ENCODE data around the gene UBTD1. TPM values are rescaled to one million over a fixed set of nuclear protein-coding genes. Genes with fewer than 3 reads are reported as not detected.

UBTD1 gene
- polyA plus RNA-seq, 1 donor (not counting 4 experiments of a cell fraction or from before 2014, with no cell fraction given) = 12.0 TPM

GRCh38 chr10:97547962-97548361, 49.2 kb downstream of the UBTD1 start:
- H3K9me1 ChIP-seq (ENCODE audit: control insufficient read depth, extremely low read depth, insufficient read depth, low read length) = no peaks in the 10 kb centered on the region
- DNase-seq (ENCODE audit: low read depth, low spot score) (no peak), FAIRE-seq (no peak)
- dilution Hi-C loops (cut with MboI; ENCODE audit: extremely low pct_ligation_motif_present, low sequenced_read_pairs) = no loop called here
- no peak overlapping the region for H3K27ac ChIP-seq (ENCODE audit: control insufficient read depth, insufficient read depth, low read length)
- TF ChIP-seq, protein P1, sequence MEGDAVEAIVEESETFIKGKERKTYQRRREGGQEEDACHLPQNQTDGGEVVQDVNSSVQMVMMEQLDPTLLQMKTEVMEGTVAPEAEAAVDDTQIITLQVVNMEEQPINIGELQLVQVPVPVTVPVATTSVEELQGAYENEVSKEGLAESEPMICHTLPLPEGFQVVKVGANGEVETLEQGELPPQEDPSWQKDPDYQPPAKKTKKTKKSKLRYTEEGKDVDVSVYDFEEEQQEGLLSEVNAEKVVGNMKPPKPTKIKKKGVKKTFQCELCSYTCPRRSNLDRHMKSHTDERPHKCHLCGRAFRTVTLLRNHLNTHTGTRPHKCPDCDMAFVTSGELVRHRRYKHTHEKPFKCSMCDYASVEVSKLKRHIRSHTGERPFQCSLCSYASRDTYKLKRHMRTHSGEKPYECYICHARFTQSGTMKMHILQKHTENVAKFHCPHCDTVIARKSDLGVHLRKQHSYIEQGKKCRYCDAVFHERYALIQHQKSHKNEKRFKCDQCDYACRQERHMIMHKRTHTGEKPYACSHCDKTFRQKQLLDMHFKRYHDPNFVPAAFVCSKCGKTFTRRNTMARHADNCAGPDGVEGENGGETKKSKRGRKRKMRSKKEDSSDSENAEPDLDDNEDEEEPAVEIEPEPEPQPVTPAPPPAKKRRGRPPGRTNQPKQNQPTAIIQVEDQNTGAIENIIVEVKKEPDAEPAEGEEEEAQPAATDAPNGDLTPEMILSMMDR (optimal IDR thresholded peaks at IDR 0.05 in 1 of 3, IDR thresholded peaks at IDR 0.05 in 1 of 3, conservative IDR thresholded peaks at IDR 0.05 in 1 of 3; ENCODE audit: extremely low read depth in 1 of 3, insufficient read depth in 2 of 3, low read length in 3 of 3) = no peak
- TF ChIP-seq EZH2 (IDR thresholded peaks at IDR 0.05; ENCODE audit: low read length) = no peak
- H4K20me1 ChIP-seq (ENCODE audit: control insufficient read depth, extremely low read depth, insufficient read depth, low read length) = no peaks in the 10 kb centered on the region
- peaks cover 34% of the 10 kb centered on the region for H3K4me1 ChIP-seq (ENCODE audit: control insufficient read depth, extremely low read depth, insufficient read depth, low read length)
- H2AFZ ChIP-seq (ENCODE audit: control insufficient read depth, low read length) = no peak overlapping the region
- no peak overlapping the region for H3K4me3 ChIP-seq (ENCODE audit: control insufficient read depth in 2 of 3, extremely low read depth in 1 of 3, insufficient read depth in 2 of 3, low read depth in 1 of 3, low read length in 3 of 3)
- peaks cover 21% of the 10 kb centered on the region for H3K79me2 ChIP-seq (ENCODE audit: control insufficient read depth, insufficient read depth, low read length)
- no peaks in the 10 kb centered on the region for H3K36me3 ChIP-seq (ENCODE audit: control insufficient read depth in 2 of 2, extremely low read depth in 1 of 2, insufficient read depth in 2 of 2, low read length in 2 of 2)
- no peaks in the 10 kb centered on the region for H3K27me3 ChIP-seq (ENCODE audit: control insufficient read depth, extremely low read depth, insufficient read depth, low read length)
- H3K9ac ChIP-seq (ENCODE audit: control insufficient read depth, extremely low read depth, insufficient read depth, low read length) = no peak overlapping the region
- no peak overlapping the region for H3K4me2 ChIP-seq (ENCODE audit: control insufficient read depth, extremely low read depth, insufficient read depth, low read depth, low read length)
- no peaks in the 10 kb centered on the region for H3K9me3 ChIP-seq (ENCODE audit: control insufficient read depth, low read depth, low read length)

- DNase-seq (ENCODE audit: low read depth, low spot score) (no peak), FAIRE-seq (no peak)
- Histone ChIP-seq H2AFZ (ENCODE audit: control insufficient read depth, low read length) (no peak overlapping the region), H3K27me3 (ENCODE audit: control insufficient read depth, extremely low read depth, insufficient read depth, low read length) (no peaks in the 10 kb centered on the region), H3K9me3 (ENCODE audit: control insufficient read depth, low read depth, low read length) (no peaks in the 10 kb centered on the region), H3K27ac (ENCODE audit: control insufficient read depth, insufficient read depth, low read length) (peak overlapping the region; percentile 78), H3K79me2 (ENCODE audit: control insufficient read depth, insufficient read depth, low read length) (peaks cover 21% of the 10 kb centered on the region), H3K36me3 (ENCODE audit: control insufficient read depth in 2 of 2, extremely low read depth in 1 of 2, insufficient read depth in 2 of 2, low read length in 2 of 2) (no peaks in the 10 kb centered on the region), H3K4me3 (ENCODE audit: control insufficient read depth in 2 of 3, extremely low read depth in 1 of 3, insufficient read depth in 2 of 3, low read depth in 1 of 3, low read length in 3 of 3) (no peak overlapping the region), H4K20me1 (ENCODE audit: control insufficient read depth, extremely low read depth, insufficient read depth, low read length) (no peaks in the 10 kb centered on the region), H3K9me1 (ENCODE audit: control insufficient read depth, extremely low read depth, insufficient read depth, low read length) (no peaks in the 10 kb centered on the region), H3K4me2 (ENCODE audit: control insufficient read depth, extremely low read depth, insufficient read depth, low read depth, low read length) (peak overlapping the region; percentile 75), H3K9ac (ENCODE audit: control insufficient read depth, extremely low read depth, insufficient read depth, low read length) (peak overlapping the region; percentile 4), H3K4me1 (ENCODE audit: control insufficient read depth, extremely low read depth, insufficient read depth, low read length) (peaks cover 32% of the 10 kb centered on the region)
- dilution Hi-C loops (cut with MboI; ENCODE audit: extremely low pct_ligation_motif_present, low sequenced_read_pairs) = no loop called here
- no peak for TF ChIP-seq EZH2 (IDR thresholded peaks at IDR 0.05; ENCODE audit: low read length)
These were observed 50.2 kb downstream of the UBTD1 start for GRCh38 chr10:97548828-97549455.

Measured in keratinocyte (primary cell).